Mesenchymal stem cell (in vitro differentiated cells and primary cell): Measurements from ENCODE around the gene COL18A1.
A peak's percentile ranks its signal among the peaks of the same experiment; 100 is the strongest.

Experiments used
- DNase-seq: peaks from one replicate; pipeline ENCODE4 v3.0.0-alpha.2; 2013
- H2AFZ ChIP-seq: one replicate; pipeline ENCODE4 v1.6.1; 2013; ENCODE audit warnings: low read depth, mild to moderate bottlenecking, control low read depth, inconsistent platforms, low read length, moderate library complexity
- H2AK5ac ChIP-seq: 2 replicates; pipeline ENCODE4 v1.6.1; 2013; ENCODE audit warnings: low read length, moderate library complexity, mild to moderate bottlenecking, inconsistent platforms; ENCODE audit not compliant: severe bottlenecking
- H2BK120ac ChIP-seq: one replicate; pipeline ENCODE4 v1.6.1; 2013; ENCODE audit warnings: low read depth, mild to moderate bottlenecking, inconsistent platforms, low read length, moderate library complexity
- H2BK12ac ChIP-seq, 2 experiments: one replicate each; pipeline ENCODE4 v1.6.1; 2013; ENCODE audit warnings: inconsistent platforms in 2 of 2, low read length in 2 of 2, mild to moderate bottlenecking in 2 of 2, moderate library complexity in 2 of 2, control low read depth in 1 of 2
- H2BK15ac ChIP-seq: one replicate; pipeline ENCODE4 v1.6.1; 2013; ENCODE audit warnings: mild to moderate bottlenecking, low read depth, inconsistent platforms; ENCODE audit not compliant: poor library complexity, severe bottlenecking
- H2BK5ac ChIP-seq: 2 replicates; pipeline ENCODE4 v1.6.1; 2013; ENCODE audit warnings: low read depth, mild to moderate bottlenecking, low read length, control low read depth, inconsistent platforms; ENCODE audit not compliant: poor library complexity, severe bottlenecking
- H3K14ac ChIP-seq, 2 experiments: one replicate each; pipeline ENCODE4 v1.6.1; 2013; ENCODE audit warnings: inconsistent platforms in 2 of 2, low read length in 2 of 2, control low read depth in 1 of 2, mild to moderate bottlenecking in 1 of 2, moderate library complexity in 1 of 2
- H3K18ac ChIP-seq, 2 experiments: one replicate each; pipeline ENCODE4 v1.6.1; 2013; ENCODE audit warnings: inconsistent platforms in 2 of 2, low read length in 2 of 2, control low read depth in 1 of 2, low read depth in 1 of 2, mild to moderate bottlenecking in 1 of 2
- H3K23ac ChIP-seq, 2 experiments: one replicate each; pipeline ENCODE4 v1.6.1; 2013; ENCODE audit warnings: inconsistent platforms in 2 of 2, low read length in 2 of 2, mild to moderate bottlenecking in 2 of 2, moderate library complexity in 2 of 2, control low read depth in 1 of 2
- H3K27ac ChIP-seq: 2 replicates; pipeline ENCODE4 v1.5.1; 2013; ENCODE audit warnings: mild to moderate bottlenecking, moderate library complexity, low read length, control low read depth, inconsistent platforms; ENCODE audit not compliant: poor library complexity, severe bottlenecking
- H3K27me3 ChIP-seq, 2 experiments: 2 replicates each; pipeline versions ENCODE4 v1.6.1 to v1.7.0; 2013; ENCODE audit warnings: low read length in 2 of 2, mild to moderate bottlenecking in 2 of 2, moderate library complexity in 2 of 2, control low read depth in 1 of 2, inconsistent platforms in 1 of 2; ENCODE audit not compliant: control insufficient read depth in 1 of 2, insufficient read depth in 1 of 2
- H3K36me3 ChIP-seq, 2 experiments: 2 replicates each; pipeline versions ENCODE4 v1.6.1 to v1.7.0; 2013; ENCODE audit warnings: low read length in 2 of 2, control low read depth in 1 of 2, inconsistent platforms in 1 of 2, low read depth in 1 of 2, mild to moderate bottlenecking in 1 of 2; ENCODE audit not compliant: insufficient read depth in 2 of 2, control insufficient read depth in 1 of 2
- H3K4ac ChIP-seq, 2 experiments: one replicate each; pipeline ENCODE4 v1.6.1; 2013; ENCODE audit warnings: inconsistent platforms in 2 of 2, low read length in 2 of 2, mild to moderate bottlenecking in 2 of 2, moderate library complexity in 2 of 2, control low read depth in 1 of 2, low read depth in 1 of 2
- H3K4me1 ChIP-seq: 2 replicates; pipeline ENCODE4 v1.6.1; 2013; ENCODE audit warnings: low read depth, low read length, control low read depth; ENCODE audit not compliant: control insufficient read depth, insufficient read depth
- H3K4me2 ChIP-seq: 2 replicates; pipeline ENCODE4 v1.6.1; 2013; ENCODE audit warnings: low read length, mild to moderate bottlenecking, inconsistent platforms; ENCODE audit not compliant: poor library complexity, severe bottlenecking
- H3K4me3 ChIP-seq, 2 experiments: 2 replicates each; pipeline versions ENCODE4 v1.5.1 to v1.7.0; 2013; ENCODE audit warnings: low read length in 2 of 2, mild to moderate bottlenecking in 2 of 2, control low read depth in 1 of 2, low read depth in 1 of 2; ENCODE audit not compliant: insufficient read depth in 1 of 2
- H3K79me1 ChIP-seq: replicated peaks from 2 replicates; pipeline ENCODE4 v1.6.1; 2013; ENCODE audit warnings: mild to moderate bottlenecking, control low read depth, low read length, inconsistent platforms; ENCODE audit not compliant: poor library complexity, severe bottlenecking
- H3K9ac ChIP-seq: 2 replicates; pipeline ENCODE4 v1.7.0; 2013; ENCODE audit warnings: mild to moderate bottlenecking, low read length, moderate library complexity
- H3K9me3 ChIP-seq: 2 replicates; pipeline ENCODE4 v1.7.0; 2013; ENCODE audit warnings: mild to moderate bottlenecking, low read length; ENCODE audit not compliant: control insufficient read depth
- H4K8ac ChIP-seq: one replicate; pipeline ENCODE4 v1.6.1; 2013; ENCODE audit warnings: inconsistent platforms, mild to moderate bottlenecking, low read length, moderate library complexity
- H4K91ac ChIP-seq: one replicate; pipeline ENCODE4 v1.6.1; 2013; ENCODE audit warnings: mild to moderate bottlenecking, low read length, inconsistent platforms
- WGBS: methylation state at CpG from one replicate; pipeline ENCODE4 v1.1.7; 2013; ENCODE audit warnings: mixed read lengths; 5-methylcytosine and 5-hydroxymethylcytosine counted together

COL18A1 gene

DNA sequence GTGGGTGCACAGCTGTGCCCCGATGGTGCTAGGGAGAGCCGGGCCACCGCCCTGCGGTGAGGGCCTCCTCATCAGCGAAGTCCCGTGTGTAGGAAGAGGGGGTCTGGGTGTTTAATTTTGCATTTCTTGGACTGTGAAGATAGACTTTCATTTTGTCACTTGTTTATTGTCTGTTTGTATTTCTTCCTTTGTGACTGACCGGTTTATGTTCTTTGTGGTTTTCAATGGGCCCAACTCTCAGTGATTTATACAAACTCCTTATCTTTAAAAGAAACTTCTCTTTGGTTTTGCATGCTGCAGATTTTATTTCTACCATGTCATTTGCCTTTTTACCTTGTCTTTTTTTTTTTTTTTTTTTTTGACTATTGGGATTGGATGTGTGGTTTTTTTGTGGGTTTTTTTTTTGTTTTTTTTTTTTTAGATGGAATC is 65.1 kb downstream of the COL18A1 start:
- 35% methylated on average over 3 of the region's 7 CpGs for WGBS
- H3K79me1 ChIP-seq, result peaks cover 20% of the 10 kb centered on the region
- peak overlapping the region; percentile 69 for H3K9ac ChIP-seq

DNA sequence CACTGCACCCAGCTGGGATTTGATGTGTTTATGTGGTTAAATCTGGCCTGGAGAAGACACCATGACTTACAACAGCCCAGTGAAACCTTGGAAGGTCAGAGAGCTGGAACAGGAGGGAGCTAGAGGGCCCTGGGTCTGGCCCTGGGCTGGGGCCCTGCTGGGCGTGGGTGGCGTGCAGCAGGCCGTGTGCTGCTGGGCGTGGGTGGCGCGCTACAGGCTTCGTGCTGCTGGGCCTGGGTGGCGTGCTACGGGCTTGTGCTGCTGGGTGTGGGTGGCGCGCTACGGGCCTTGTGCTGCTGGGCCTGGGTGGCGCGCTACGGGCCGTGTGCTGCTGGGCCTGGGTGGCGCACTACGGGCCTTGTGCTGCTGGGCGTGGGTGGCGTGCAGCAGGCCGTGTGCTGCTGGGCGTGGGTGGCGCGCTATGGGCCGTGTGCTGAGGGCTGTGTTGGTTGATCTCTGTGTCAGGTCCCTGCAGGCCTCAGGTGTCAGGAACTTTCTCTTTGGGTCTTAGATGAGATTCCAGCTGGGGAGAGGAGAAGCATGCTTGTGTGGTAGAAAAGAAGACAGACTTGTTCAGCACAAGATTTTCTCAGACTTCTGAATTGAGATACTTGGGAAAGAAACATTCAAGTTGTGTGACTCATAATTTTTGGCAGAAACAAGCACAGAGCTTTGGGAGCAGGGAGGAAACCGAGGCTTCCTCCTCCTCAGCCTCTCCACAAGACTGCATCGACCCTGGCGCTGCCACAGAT is 66.0 kb downstream of the COL18A1 start:
- peak overlapping the region; percentile 79 for H4K91ac ChIP-seq
- peak overlapping the region; percentile 40 for H3K4me2 ChIP-seq
- peak overlapping the region; percentile 85 for H3K27ac ChIP-seq
- peak overlapping the region in 1 of 2 experiments; percentile 70 for H3K4me3 ChIP-seq
- peaks cover 24% of the 10 kb centered on the region for H3K79me1 ChIP-seq
- no peak overlapping the region for H2AK5ac ChIP-seq
- no peak overlapping the region for H3K23ac ChIP-seq
- peak overlapping the region; percentile 85 for H3K18ac ChIP-seq
- DNase-seq, result peak; percentile 87
- H3K27me3 ChIP-seq, result no peaks in the 10 kb centered on the region
- H3K14ac ChIP-seq, result peak overlapping the region in 1 of 2 experiments; percentile 97
- H3K9ac ChIP-seq, result peak overlapping the region; percentile 69
- no peak overlapping the region for H2BK120ac ChIP-seq
- no peak overlapping the region for H2BK5ac ChIP-seq
- peak overlapping the region; percentile 39 to 54 for H3K4ac ChIP-seq
- 79% methylated on average over 28 of the region's 28 CpGs for WGBS
- H2BK12ac ChIP-seq, result peak overlapping the region; percentile 57 to 89
- H3K9me3 ChIP-seq, result no peaks in the 10 kb centered on the region
- H2BK15ac ChIP-seq, result no peak overlapping the region
- peaks cover 72% of the 10 kb centered on the region for H3K4me1 ChIP-seq
- H2AFZ ChIP-seq, result no peak overlapping the region
- peak overlapping the region; percentile 72 for H4K8ac ChIP-seq
- H3K36me3 ChIP-seq, result peaks cover 13 to 72% of the 10 kb centered on the region in 2 experiments

More for the DNA sequence above, 65.1 kb downstream of the COL18A1 start:
- Histone ChIP-seq H2BK5ac (no peak overlapping the region), H4K8ac (peak overlapping the region; percentile 71), H3K27ac (peak overlapping the region; percentile 70), H3K4me1 (peaks cover 72% of the 10 kb centered on the region), H4K91ac (no peak overlapping the region), H3K4me2 (peak overlapping the region; percentile 39), H2BK15ac (no peak overlapping the region), H3K18ac (peak overlapping the region; percentile 25 to 52), H3K4ac (no peak overlapping the region), H2BK12ac (peak overlapping the region in 1 of 2 experiments; percentile 68), H3K4me3 (no peak overlapping the region), H2AK5ac (peak overlapping the region; percentile 67), H2AFZ (no peak overlapping the region), H3K14ac (no peak overlapping the region), H3K36me3 (peaks cover 7 to 72% of the 10 kb centered on the region in 2 experiments), H2BK120ac (no peak overlapping the region), H3K9me3 (no peaks in the 10 kb centered on the region), H3K23ac (peak overlapping the region in 1 of 2 experiments; percentile 50), H3K27me3 (no peaks in the 10 kb centered on the region)
- peak; percentile 81 for DNase-seq

DNA sequence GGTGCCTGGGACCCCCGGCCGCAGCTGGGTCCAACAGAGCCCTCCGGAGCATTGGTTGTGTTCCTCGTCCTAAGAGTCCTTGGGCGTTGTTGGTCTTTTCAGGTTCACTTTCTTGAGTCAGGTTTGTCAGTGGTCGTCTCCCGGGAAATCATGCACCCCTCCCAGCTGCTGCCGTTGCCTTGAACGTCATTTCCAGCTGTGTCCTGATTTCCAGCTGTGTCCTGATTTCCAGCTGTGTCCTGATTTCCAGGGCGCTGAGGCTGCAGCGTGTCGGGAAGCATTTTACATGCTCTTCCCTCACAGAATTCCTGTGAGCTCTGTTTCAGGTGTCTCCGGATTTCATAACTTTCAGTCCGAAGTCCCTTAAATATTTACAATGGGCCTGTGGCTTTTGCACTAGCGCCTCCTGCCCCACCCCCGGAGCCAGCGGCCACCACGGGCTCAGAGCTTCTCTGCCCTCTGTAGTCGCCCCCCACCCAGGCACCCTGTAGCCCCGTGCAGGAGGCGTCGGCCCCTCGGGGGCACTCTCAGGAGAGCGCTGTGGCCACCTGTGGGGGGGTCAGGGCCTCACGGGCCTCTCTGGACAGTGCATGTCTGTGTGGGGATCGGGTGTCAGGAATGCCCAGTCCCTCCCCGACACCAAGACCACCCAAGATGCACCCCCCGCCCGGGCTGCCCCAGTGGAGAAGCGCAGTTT is 66.7 kb downstream of the COL18A1 start:
- Histone ChIP-seq H3K4me1 (peaks cover 65% of the 10 kb centered on the region), H3K18ac (peak overlapping the region in 1 of 2 experiments; percentile 75), H3K4me2 (peak overlapping the region; percentile 40), H2BK12ac (peak overlapping the region in 1 of 2 experiments; percentile 31), H3K14ac (no peak overlapping the region), H2BK15ac (peak overlapping the region; percentile 12), H3K36me3 (peaks cover 20 to 72% of the 10 kb centered on the region in 2 experiments), H2BK120ac (no peak overlapping the region), H3K9me3 (no peaks in the 10 kb centered on the region), H3K27me3 (no peaks in the 10 kb centered on the region), H2BK5ac (no peak overlapping the region), H2AFZ (no peak overlapping the region), H3K79me1 (peaks cover 20% of the 10 kb centered on the region), H3K23ac (no peak overlapping the region), H3K9ac (peak overlapping the region; percentile 69), H2AK5ac (peak overlapping the region; percentile 44), H4K8ac (no peak overlapping the region), H3K4ac (no peak overlapping the region), H4K91ac (peak overlapping the region; percentile 41), H3K27ac (peak overlapping the region; percentile 85), H3K4me3 (peak overlapping the region in 1 of 2 experiments; percentile 70)
- peak; percentile 71 for DNase-seq
- WGBS, result 78% methylated on average over 30 of the region's 30 CpGs
